GM19240 (cell line): Measurements from ENCODE around the gene ABHD15.

Source experiments
- DNase-seq: peaks from one replicate; pipeline ENCODE4 v3.0.0; 2011; ENCODE audit warnings: low spot score; ENCODE audit not compliant: insufficient read length

The ABHD15 gene

DNA sequence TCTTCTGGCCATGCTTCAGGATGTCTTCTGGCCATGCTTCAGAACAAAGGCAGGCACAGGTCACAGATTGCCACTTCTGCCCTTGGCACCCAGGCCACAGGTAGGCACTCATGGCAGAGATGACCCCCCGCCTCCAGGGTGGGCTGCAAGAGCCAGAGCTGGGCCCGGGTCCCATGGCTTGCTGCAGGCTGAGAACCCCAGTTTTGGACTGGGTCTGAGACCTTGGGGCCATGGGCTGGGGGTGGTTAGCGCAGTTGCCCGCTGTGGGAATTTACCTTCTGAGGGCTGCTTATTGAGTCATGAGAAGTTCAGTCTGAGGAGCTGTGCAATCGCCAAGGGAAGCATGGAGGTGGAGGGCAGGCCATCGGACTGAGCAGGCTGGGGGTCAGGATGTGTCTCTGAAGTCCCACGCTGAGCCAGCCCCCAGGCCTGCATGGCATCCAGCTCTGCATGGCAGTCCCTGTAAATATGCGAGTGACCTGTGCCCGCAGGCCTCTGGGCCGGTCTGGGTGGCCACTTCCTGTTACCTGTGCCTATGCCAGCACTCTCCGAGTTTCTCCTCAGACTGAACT lies 27.8 kb upstream of the ABHD15 start:
- no peak for DNase-seq

DNA sequence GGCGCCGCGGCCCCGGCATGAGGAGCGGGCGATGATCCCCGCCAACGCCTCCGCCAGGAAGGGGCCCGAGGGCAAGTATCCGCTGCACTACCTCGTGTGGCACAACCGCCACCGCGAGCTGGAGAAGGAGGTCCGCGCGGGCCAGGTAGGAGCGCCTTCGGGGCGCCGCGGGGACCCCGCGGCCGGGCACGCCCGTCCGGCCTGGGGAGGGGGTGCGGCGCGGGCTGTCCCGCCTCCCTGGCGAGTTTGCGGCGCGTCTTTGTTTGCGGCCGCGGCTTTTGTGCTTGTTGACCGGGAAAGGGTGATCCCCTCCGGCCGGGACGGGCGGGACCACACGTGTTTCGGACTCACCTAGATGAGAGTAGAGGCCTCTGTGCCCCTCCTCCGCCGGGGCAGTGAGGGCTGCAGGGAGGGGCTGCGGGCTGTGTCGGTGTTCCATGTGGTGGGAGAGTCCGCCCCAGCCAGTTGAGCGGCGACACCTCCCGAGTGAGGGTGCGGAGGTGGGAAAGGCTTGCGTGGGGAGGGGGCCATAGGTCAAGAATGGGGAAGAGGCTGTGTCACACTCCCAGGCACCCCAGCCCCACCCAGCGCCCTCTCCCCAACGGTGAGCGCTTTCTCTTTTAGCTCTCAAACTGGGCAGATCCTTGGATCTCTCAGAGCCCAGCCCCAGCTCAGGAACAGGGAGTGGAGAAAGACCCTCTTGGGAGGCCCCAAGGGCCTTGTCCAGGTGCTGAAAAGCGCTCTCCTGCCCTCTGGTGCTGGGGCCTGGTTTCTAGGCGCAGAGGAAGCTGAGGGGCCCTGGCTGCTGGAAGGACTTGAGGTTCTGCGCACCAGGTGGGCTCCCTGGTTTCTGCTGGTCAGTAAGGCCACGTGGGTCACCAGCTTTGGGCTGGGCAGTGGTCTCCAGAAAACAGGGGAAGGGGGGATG lies 27.0 kb upstream of the ABHD15 start:
- no peak for DNase-seq

DNA sequence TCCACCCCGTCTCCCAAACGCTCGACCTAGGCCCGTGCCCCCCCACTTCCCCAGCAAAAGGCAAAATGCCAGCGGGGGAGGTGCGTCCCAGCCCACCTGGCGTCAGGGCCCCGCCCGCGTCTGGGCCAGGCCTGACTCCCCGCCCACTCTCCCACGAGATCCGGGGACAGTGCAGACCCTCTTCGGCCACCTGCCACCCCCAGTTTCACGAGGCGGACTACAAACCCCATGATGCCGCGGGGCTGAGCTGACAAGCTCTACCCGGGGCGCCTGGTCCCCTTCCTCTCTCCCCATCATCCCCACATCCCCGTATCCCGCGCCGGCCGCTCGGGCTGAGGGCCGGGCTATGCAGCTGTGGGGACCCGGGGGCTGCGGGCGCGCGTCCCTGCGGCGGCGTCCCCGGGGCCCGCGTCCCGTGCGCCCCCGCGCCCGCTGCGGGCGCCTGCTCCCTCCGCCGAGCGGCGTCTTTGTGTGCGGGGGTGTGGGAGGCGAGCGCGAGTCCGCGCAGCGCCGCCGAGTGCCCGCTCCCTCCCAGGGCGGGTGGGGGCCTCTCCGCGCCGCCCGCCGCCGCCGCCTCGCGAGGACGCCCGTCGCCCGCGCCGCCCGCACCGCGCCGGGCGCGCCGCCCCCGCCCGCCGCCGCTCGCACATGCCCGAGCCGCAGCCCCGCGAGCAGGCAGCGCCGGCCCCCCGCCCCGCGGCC lies 26.2 kb upstream of the ABHD15 start, which contains the start of gene ANKRD13B:
Gene ANKRD13B (plus strand): TSS at position 283 of the 702 bp plus-strand sequence. CDS start 490 bp downstream, outside the sequence.
- no peak for DNase-seq

- DNase-seq = peak; percentile 90
These were observed 25.1 kb upstream of the ABHD15 start for GRCh38 chr17:29591737-29592608.

DNA sequence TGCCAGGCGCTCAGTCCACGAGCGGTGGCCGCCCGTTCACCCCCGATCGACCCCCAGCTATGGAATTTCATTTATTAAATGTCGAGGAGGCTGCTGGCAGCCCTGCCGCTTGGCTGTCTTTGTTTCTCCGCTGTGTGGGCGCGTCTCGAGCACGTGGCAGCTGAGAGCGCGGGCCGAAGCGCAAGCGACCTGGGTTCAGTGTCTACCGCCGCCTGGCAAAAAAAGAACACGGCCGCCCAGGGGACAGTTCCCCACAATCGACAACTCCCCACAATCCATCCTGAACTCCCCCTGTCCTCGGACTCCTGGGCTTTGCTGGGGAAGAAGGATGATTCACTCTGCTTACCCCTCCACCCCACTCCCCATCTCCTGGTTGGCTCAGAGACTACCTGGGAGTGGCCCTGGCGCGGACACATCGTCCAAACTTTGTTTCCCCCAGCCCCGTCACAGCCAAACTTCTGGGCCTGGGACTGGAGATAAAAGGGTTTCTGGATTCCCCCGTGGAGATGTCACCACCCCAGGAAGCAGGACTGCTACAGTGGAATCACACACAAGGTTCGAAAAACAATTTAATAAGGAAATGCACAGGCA lies 24.4 kb upstream of the ABHD15 start:
- DNase-seq = no peak

- no peak for DNase-seq
These were observed 23.7 kb upstream of the ABHD15 start for GRCh38 chr17:29590411-29591145.

DNA sequence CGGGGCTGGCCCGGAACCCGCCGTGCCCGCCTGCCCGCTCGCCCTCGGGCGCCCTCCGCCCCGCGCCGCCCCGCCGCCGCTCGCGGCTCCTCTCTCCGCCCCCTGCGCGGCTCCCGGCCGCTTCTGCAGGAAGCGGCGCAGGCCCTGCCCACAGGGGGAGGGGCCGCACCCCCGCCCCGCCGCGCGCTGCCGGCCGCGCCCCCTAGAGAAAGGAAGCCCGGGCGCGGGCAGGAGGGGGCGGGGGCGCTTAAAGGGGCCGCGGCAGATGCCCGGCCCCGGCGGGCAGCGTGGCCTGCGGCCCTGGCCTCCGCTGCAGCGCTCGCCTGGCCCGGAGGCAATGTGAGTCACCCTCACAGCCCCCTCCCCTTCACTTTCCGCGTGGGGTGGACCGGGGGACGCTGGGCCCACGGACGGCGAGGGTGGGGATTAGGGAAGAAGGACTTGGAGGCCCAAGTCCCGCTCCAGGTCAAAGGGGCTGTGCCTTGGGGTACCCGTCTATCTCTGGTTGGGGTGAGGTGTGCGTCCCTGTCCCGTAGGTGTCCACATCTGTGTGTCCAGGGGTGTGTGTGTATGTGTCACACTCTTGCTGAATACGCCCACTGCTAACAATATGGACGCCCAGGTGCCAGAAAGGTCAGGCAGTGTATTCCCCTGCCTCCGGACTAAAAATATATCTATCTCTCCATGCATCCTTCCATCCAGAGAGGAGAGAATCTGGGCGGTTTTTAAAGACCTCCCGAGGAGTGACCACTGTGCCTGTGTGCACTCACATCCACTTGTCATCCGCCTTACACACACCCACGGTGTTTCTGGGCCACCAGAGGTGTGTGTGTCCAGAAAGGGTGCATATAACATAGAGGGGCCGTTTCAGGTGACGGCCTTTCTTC lies 22.9 kb upstream of the ABHD15 start, which contains the start of gene GIT1:
Gene GIT1 (minus strand): TSS at position 125 of the 887 bp plus-strand sequence. CDS start 270 bp downstream, outside the sequence.
- DNase-seq = peak; percentile 98

- DNase-seq = no peak
These were observed 21.9 kb upstream of the ABHD15 start for GRCh38 chr17:29588562-29589411.

GRCh38 chr17:29588017-29588561 lies 21.3 kb upstream of the ABHD15 start:
- DNase-seq = no peak

DNA sequence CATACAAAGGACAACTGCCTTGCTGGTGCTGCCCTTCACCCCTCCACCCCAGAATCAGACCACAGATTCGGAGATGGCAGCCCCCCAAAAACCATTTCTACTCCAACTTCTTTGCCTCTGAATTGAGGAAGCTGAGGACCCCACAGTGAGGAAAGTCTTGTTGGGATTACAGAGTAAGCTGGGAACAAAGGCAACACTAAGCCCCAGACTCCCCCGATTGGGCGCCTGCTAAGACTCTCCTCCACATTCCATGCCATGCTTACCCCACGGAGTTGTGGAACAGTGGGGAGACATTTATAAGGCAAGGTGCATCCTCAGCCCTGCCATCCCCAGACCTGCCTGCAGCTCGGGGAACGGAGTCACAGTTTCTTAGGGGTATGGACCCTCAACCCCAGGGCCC lies 20.8 kb upstream of the ABHD15 start:
- no peak for DNase-seq

DNA sequence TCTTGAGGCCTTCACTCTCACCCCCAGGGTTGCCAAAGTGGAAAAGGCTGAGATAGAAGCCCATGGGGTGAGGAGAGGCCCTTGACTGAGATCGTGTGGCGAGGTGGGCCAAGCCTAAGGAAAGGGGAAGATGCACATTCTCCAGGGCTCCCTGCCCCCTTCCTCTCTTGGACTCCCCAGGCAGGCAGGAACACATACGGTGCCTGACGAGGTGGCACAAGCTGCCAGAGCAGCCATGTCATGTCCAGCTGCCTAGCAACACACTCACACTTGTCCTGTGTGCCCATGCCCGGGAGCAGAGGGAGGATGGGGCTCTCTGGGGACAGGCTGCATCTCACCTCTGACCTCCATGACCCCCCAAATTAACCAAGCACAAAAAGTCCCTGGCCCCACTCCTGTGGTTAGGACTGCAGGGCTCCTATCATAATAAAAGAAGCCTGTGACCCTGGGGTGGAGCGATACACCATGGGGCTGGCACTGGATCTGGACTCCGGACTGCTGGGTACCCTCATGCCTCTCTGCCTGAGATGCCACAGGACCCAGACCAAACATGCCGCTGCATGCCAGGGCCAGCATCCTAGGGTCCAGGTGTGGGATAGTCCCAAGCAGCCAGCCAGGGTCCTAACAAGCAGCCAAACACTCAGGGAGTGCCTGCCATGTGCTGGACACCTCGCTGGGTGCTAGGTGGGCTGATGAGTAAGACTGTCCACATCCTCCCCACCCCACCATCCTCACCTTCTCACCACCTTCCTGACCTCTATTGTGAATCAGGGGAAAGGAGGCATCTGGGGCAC lies 20.0 kb upstream of the ABHD15 start:
- DNase-seq = no peak

GRCh38 chr17:29585080-29585751 lies 18.4 kb upstream of the ABHD15 start:
- no peak for DNase-seq

DNA sequence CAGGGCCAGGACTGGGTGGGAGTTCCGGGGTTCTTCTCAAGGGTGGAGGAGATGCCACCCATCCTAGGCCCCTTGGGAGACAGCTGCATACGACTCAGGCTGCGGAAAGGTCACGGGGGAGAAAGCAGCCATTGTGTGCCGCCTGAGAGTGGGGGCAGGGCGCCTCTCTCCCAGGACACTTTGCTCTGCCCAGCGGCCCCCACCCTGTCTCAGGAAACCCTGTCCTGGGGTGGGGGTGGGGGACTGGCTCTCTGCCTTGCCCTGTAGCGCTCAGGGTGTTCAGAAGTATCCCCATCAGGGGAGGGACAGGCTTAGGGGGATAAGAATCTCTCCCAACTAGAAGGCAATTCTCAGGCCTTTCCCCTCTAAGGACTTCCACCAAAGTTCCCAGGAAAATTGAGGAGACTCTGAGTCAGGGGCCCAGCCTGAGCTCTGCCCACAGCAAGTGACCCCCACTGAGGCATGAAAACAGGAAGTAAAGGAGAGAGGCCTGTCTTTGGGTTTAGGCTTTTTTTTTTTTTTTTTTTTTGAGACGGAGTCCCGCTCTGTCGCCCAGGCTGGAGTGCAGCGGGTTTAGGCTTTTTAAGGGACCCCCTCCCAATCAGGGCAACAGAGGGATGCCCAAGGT lies 17.7 kb upstream of the ABHD15 start:
- no peak for DNase-seq

- no peak for DNase-seq
These were observed 16.7 kb upstream of the ABHD15 start for GRCh38 chr17:29583324-29584248.

DNA sequence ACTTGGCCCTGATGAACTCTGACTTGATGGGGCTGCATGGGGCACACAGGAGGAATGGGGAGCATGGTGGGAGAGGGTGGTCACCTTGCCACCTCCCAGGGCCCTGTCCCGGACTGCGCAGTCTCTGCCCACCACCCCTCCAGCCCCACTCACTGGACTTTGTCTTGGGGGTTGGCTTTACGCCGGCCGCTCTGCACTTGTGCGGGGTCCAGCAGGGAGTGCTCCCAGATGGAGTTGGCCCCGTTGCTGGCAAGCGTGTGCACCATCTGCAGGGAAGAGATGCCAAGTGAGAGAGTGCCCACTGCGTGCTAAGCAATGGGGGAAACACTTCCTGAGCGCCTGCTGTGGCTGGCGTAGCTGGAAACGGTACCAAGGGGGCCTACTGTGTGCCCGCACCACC lies 15.9 kb upstream of the ABHD15 start:
- DNase-seq = no peak
